SJSA1 (cell line): ENCODE results near the gene EML4. TPM values are rescaled to one million over a fixed set of nuclear protein-coding genes. Genes with fewer than 3 reads are reported as not detected.
"Not testable (repeated sequence)": the region's sequence is repeated elsewhere in the genome, so short reads cannot be mapped to it uniquely, and the experiment has no call there.

ENCODE experiments used
- DNase-seq, 2 experiments: peaks; one replicate each; pipeline ENCODE4 v3.0.0-alpha.2; 2015 to 2020; ENCODE audit warnings: low spot score in 2 of 2, low read depth in 1 of 2
- H3K27ac ChIP-seq: fragments of 250-450 bp; sonication (Bioruptor Pico); 2 replicates; pipeline ENCODE4 v1.5.1; 2020; ENCODE audit warnings: mild to moderate bottlenecking, moderate library complexity
- H3K27me3 ChIP-seq: fragments of 250-450 bp; sonication (Bioruptor Pico); replicated peaks from 2 replicates; pipeline ENCODE4 v1.5.1; 2020; ENCODE audit warnings: mild to moderate bottlenecking, moderate library complexity
- H3K36me3 ChIP-seq: fragments of 250-450 bp; sonication (Bioruptor Pico); 2 replicates; pipeline ENCODE4 v1.5.1; 2020; ENCODE audit warnings: mild to moderate bottlenecking
- H3K4me1 ChIP-seq: fragments of 250-450 bp; sonication (Bioruptor Pico); replicated peaks from 2 replicates; pipeline ENCODE4 v1.6.1; 2021; ENCODE audit warnings: mild to moderate bottlenecking
- H3K4me3 ChIP-seq: fragments of 250-450 bp; sonication (Bioruptor Pico); 2 replicates; pipeline ENCODE4 v1.5.1; 2020; ENCODE audit warnings: mild to moderate bottlenecking
- H3K9me3 ChIP-seq: fragments of 250-450 bp; sonication (Bioruptor Pico); replicated peaks from 2 replicates; pipeline ENCODE4 v1.5.1; 2020; ENCODE audit warnings: mild to moderate bottlenecking
- total RNA-seq: library from RNA; depleted of rRNA; stranded (reverse); fragments of >200 nt; shearing (Covaris generic); gene quantifications from 2 replicates; pipeline ENCODE4 v1.2.3, GENCODE V29; 2014

The EML4 gene
- total RNA-seq, 1 experiment from 2014 or later: 78.5 TPM

GRCh38 chr2:42171396-42171980 is 2.3 kb downstream of the EML4 start:
- Histone ChIP-seq H3K9me3 (no peaks in the 10 kb centered on the region), H3K4me3 (no peak overlapping the region), H3K36me3 (peaks cover 15% of the 10 kb centered on the region), H3K27ac (no peak overlapping the region), H3K27me3 (no peaks in the 10 kb centered on the region), H3K4me1 (peaks cover 28% of the 10 kb centered on the region)
- DNase-seq: no peak

- H3K27me3 ChIP-seq: no peaks in the 10 kb centered on the region
- no peak for DNase-seq
- H3K27ac ChIP-seq: no peak overlapping the region
- peaks cover 28% of the 10 kb centered on the region for H3K4me1 ChIP-seq
- H3K9me3 ChIP-seq: no peaks in the 10 kb centered on the region
- H3K36me3 ChIP-seq: peaks cover 15% of the 10 kb centered on the region
- H3K4me3 ChIP-seq: no peak overlapping the region
These were observed 2.9 kb downstream of the EML4 start for GRCh38 chr2:42172020-42172419.

- no peak overlapping the region for H3K27ac ChIP-seq
- H3K9me3 ChIP-seq: no peaks in the 10 kb centered on the region
- no peak for DNase-seq
- H3K4me1 ChIP-seq: peaks cover 27% of the 10 kb centered on the region
- H3K36me3 ChIP-seq: peaks cover 15% of the 10 kb centered on the region
- H3K4me3 ChIP-seq: no peak overlapping the region
- H3K27me3 ChIP-seq: no peaks in the 10 kb centered on the region
These were observed 3.4 kb downstream of the EML4 start for GRCh38 chr2:42172566-42172965.

- not testable (repeated sequence) for H3K9me3 ChIP-seq, H3K4me3 ChIP-seq, H3K27me3 ChIP-seq, H3K27ac ChIP-seq, DNase-seq
- peaks cover 23% of the 10 kb centered on the region for H3K4me1 ChIP-seq
- H3K36me3 ChIP-seq: peaks cover 15% of the 10 kb centered on the region
These were observed 4.3 kb downstream of the EML4 start for GRCh38 chr2:42173467-42173866.

- no peaks in the 10 kb centered on the region for H3K9me3 ChIP-seq
- no peak overlapping the region for H3K27ac ChIP-seq
- no peaks in the 10 kb centered on the region for H3K27me3 ChIP-seq
- no peak overlapping the region for H3K4me3 ChIP-seq
- no peaks in the 10 kb centered on the region for H3K36me3 ChIP-seq
- peaks cover under 1% of the 10 kb centered on the region for H3K4me1 ChIP-seq
- DNase-seq: no peak
These were observed 8.0 kb downstream of the EML4 start for GRCh38 chr2:42176992-42177738.

- Histone ChIP-seq H3K27ac (no peak overlapping the region), H3K4me3 (no peak overlapping the region), H3K9me3 (no peaks in the 10 kb centered on the region), H3K27me3 (no peaks in the 10 kb centered on the region), H3K4me1 (peaks cover 12% of the 10 kb centered on the region), H3K36me3 (no peaks in the 10 kb centered on the region)
- DNase-seq: no peak
These were observed 9.2 kb downstream of the EML4 start for GRCh38 chr2:42178335-42178734.

GRCh38 chr2:42180300-42180699 is 11.1 kb downstream of the EML4 start:
- Histone ChIP-seq H3K9me3 (no peaks in the 10 kb centered on the region), H3K27me3 (no peaks in the 10 kb centered on the region), H3K4me1 (peaks cover 18% of the 10 kb centered on the region), H3K27ac (no peak overlapping the region), H3K36me3 (no peaks in the 10 kb centered on the region), H3K4me3 (no peak overlapping the region)
- no peak for DNase-seq

- DNase-seq: no peak
- Histone ChIP-seq H3K36me3 (no peaks in the 10 kb centered on the region), H3K4me1 (peaks cover 22% of the 10 kb centered on the region), H3K4me3 (no peak overlapping the region), H3K9me3 (no peaks in the 10 kb centered on the region), H3K27ac (no peak overlapping the region), H3K27me3 (no peaks in the 10 kb centered on the region)
These were observed 13.6 kb downstream of the EML4 start for GRCh38 chr2:42182654-42183308.

GRCh38 chr2:42183775-42184174 is 14.6 kb downstream of the EML4 start:
- DNase-seq: no peak
- no peak overlapping the region for H3K27ac ChIP-seq

GRCh38 chr2:42184346-42184745 is 15.2 kb downstream of the EML4 start:
- DNase-seq: no peak
- no peak overlapping the region for H3K27ac ChIP-seq
- H3K36me3 ChIP-seq: no peaks in the 10 kb centered on the region
- H3K27me3 ChIP-seq: no peaks in the 10 kb centered on the region
- H3K4me1 ChIP-seq: peaks cover 22% of the 10 kb centered on the region
- H3K9me3 ChIP-seq: no peaks in the 10 kb centered on the region
- H3K4me3 ChIP-seq: no peak overlapping the region

More at GRCh38 chr2:42183775-42184174, 14.6 kb downstream of the EML4 start:
- Histone ChIP-seq H3K27me3 (no peaks in the 10 kb centered on the region), H3K9me3 (no peaks in the 10 kb centered on the region), H3K36me3 (no peaks in the 10 kb centered on the region), H3K4me3 (no peak overlapping the region), H3K4me1 (peaks cover 22% of the 10 kb centered on the region)

- H3K4me3 ChIP-seq: no peak overlapping the region
- H3K27ac ChIP-seq: no peak overlapping the region
- no peaks in the 10 kb centered on the region for H3K27me3 ChIP-seq
- DNase-seq: no peak
- H3K9me3 ChIP-seq: no peaks in the 10 kb centered on the region
- no peaks in the 10 kb centered on the region for H3K36me3 ChIP-seq
- peaks cover 22% of the 10 kb centered on the region for H3K4me1 ChIP-seq
These were observed 16.2 kb downstream of the EML4 start for GRCh38 chr2:42185220-42185921.

GRCh38 chr2:42186366-42186765 is 17.2 kb downstream of the EML4 start:
- Histone ChIP-seq H3K4me1 (peaks cover 22% of the 10 kb centered on the region), H3K9me3 (no peaks in the 10 kb centered on the region), H3K27ac (no peak overlapping the region), H3K36me3 (no peaks in the 10 kb centered on the region), H3K27me3 (no peaks in the 10 kb centered on the region), H3K4me3 (no peak overlapping the region)
- no peak for DNase-seq

GRCh38 chr2:42186945-42187632 is 17.9 kb downstream of the EML4 start:
- Histone ChIP-seq H3K4me3 (no peak overlapping the region), H3K4me1 (peaks cover 22% of the 10 kb centered on the region), H3K9me3 (no peaks in the 10 kb centered on the region), H3K27me3 (no peaks in the 10 kb centered on the region), H3K36me3 (no peaks in the 10 kb centered on the region), H3K27ac (no peak overlapping the region)
- DNase-seq: no peak
